Measurements from ENCODE around the gene RBM33. TPM values are rescaled to one million over a fixed set of nuclear protein-coding genes. Genes with fewer than 3 reads are reported as not detected.
A peak's percentile ranks its signal among the peaks of the same experiment; 100 is the strongest.

RBM33 gene
- total and polyA plus RNA-seq, 2 of the 13 experiments (the other 11 are each of a cell fraction or from before 2014, with no cell fraction given) = 12.4 to 28.9 TPM

- TF ChIP-seq RNF219 (CRISPR knock-in tag; IDR thresholded peaks at IDR 0.05) = no peak
- TF ChIP-seq BRCA1 (CRISPR knock-in tag; IDR thresholded peaks at IDR 0.05) = no peak
- no peak for TF ChIP-seq ZNF781 (CRISPR knock-in tag; IDR thresholded peaks at IDR 0.05; ENCODE audit: borderline replicate concordance, not compliant biosample characterization)
- TF ChIP-seq ZNF703 (CRISPR knock-in tag; IDR thresholded peaks at IDR 0.05; ENCODE audit: borderline replicate concordance) = 0 out of 2 replicates have a peak, but pooled peaks have one; percentile 43
- TF ChIP-seq ZNF362 (CRISPR knock-in tag; IDR thresholded peaks at IDR 0.05; ENCODE audit: borderline replicate concordance) = no peak
- no peak for TF ChIP-seq ZNF24 (IDR thresholded peaks at IDR 0.05)
- TF ChIP-seq ZNF775 (CRISPR knock-in tag; IDR thresholded peaks at IDR 0.05; ENCODE audit: borderline replicate concordance) = no peak
- TF ChIP-seq ZNF788 (CRISPR knock-in tag; IDR thresholded peaks at IDR 0.05; ENCODE audit: borderline replicate concordance) = peak; percentile 66; the same call in 1 of the 2 replicates
- TF ChIP-seq MNT (IDR thresholded peaks at IDR 0.05) = no peak
- no peak for TF ChIP-seq TFAP4 (IDR thresholded peaks at IDR 0.05; ENCODE audit: borderline replicate concordance, low read depth)
- TF ChIP-seq E2F2 (CRISPR knock-in tag; IDR thresholded peaks at IDR 0.05; ENCODE audit: borderline replicate concordance) = no peak
- TF ChIP-seq GRHL1 (CRISPR knock-in tag; conservative IDR thresholded peaks at IDR 0.05) = no peak
- TF ChIP-seq CBX1 (IDR thresholded peaks at IDR 0.05; ENCODE audit: low read depth) = no peak
- no peak for TF ChIP-seq ZNF839 (CRISPR knock-in tag; IDR thresholded peaks at IDR 0.05; ENCODE audit: borderline replicate concordance)
- TF ChIP-seq ZNF530 (CRISPR knock-in tag; IDR thresholded peaks at IDR 0.05; ENCODE audit: low read depth) = no peak
- no peak for TF ChIP-seq ZNF10 (CRISPR knock-in tag; IDR thresholded peaks at IDR 0.05; ENCODE audit: borderline replicate concordance, low read depth)
- TF ChIP-seq NBN (conservative IDR thresholded peaks at IDR 0.05) = no peak
- no peak for TF ChIP-seq RAD51 (IDR thresholded peaks at IDR 0.05; ENCODE audit: borderline replicate concordance)
- TF ChIP-seq FIP1L1 (IDR thresholded peaks at IDR 0.05; ENCODE audit: borderline replicate concordance, insufficient read depth, low read depth, low read length) = no peak
Observed at GRCh38 chr7:155618708-155619633, 25.5 kb upstream of the RBM33 start (continued).
